RCC 7860 (cell line): Measurements from ENCODE around the gene ZNF385B.

Source experiments
- DNase-seq: peaks from one replicate; pipeline ENCODE4 v3.0.0-alpha.2; 2015; ENCODE audit warnings: low spot score
- FAIRE-seq: peaks from 2 replicates; lab custom pipeline; 2012; peaks lifted over from hg19 to GRCh38; lab: Jason Lieb, UNC

The ZNF385B gene

GRCh38 chr2:179422037-179422643 lies 439.3 kb downstream of the ZNF385B start:
- FAIRE-seq (peak; percentile 81), DNase-seq (peak; percentile 35)

GRCh38 chr2:179417436-179417949 lies 443.9 kb downstream of the ZNF385B start:
- DNase-seq (no peak), FAIRE-seq (no peak)

GRCh38 chr2:179412112-179412511 lies 449.3 kb downstream of the ZNF385B start:
- no peak for DNase-seq

GRCh38 chr2:179410552-179411356 lies 450.7 kb downstream of the ZNF385B start:
- FAIRE-seq: peak; percentile 38
- DNase-seq: peak; percentile 44

More at GRCh38 chr2:179412112-179412511, 449.3 kb downstream of the ZNF385B start:
- FAIRE-seq: no peak

GRCh38 chr2:179403624-179404023 lies 457.8 kb downstream of the ZNF385B start:
- FAIRE-seq (no peak), DNase-seq (no peak)

- FAIRE-seq (no peak), DNase-seq (no peak)
Observed at GRCh38 chr2:179393481-179393880, 467.9 kb downstream of the ZNF385B start.
